H4 (cell line): ENCODE data around the gene CEACAM19. TPM values are rescaled to one million over a fixed set of nuclear protein-coding genes. Genes with fewer than 3 reads are reported as not detected.
"Not testable (repeated sequence)": the region's sequence is repeated elsewhere in the genome, so short reads cannot be mapped to it uniquely, and the experiment has no call there.

Experiments used
- DNase-seq: peaks from one replicate; pipeline ENCODE4 v3.0.0-alpha.2; 2015; ENCODE audit warnings: low spot score
- total RNA-seq: library from RNA; depleted of rRNA; stranded (reverse); fragments of >200 nt; shearing (Covaris generic); gene quantifications from 2 replicates; pipeline ENCODE4 v1.2.3, GENCODE V29; 2014

CEACAM19 gene
- total RNA-seq, 1 experiment from 2014 or later = 0.23 TPM

DNA sequence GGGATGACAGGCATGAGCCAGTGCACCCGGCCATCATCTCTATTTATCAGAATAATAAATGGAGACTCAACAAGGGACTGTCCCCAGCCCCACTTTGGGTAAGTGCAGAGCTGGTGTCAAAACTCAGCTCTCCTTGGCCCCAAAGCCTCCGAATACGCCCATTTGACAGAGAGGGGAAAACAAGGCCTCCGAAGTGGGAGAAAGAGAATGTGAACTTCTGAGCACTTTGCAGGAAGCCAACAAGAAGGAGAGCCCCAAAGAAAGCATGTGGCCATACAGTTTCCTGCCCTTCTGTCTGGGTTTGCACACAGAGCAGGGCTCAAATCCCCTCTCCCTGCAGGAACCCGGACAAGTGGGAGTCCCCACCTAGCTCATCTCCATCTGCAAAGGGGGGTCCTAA lies 29.3 kb downstream of the CEACAM19 start:
- no peak for DNase-seq

DNA sequence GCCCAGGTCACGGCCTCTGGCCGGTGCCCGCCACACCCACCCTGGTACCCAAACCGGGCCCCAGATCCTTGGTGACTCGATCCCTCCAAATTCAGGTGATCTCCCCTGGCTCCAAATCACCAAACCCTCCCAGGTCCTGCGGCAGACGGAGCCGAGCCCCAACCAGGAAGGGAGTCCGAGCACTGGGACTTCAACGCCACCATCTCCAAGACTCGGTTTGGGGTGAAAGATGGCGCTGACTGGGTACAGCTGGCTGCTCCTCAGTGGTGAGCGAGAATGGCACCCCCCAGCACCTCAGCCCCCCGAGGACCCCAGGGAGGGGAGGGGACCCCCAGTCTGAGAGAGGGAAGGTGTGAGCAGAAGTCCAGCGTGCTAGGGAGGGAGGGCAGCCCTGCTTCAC lies 29.9 kb downstream of the CEACAM19 start:
- no peak for DNase-seq

- no peak for DNase-seq
Observed at GRCh38 chr19:44702551-44703176, 31.4 kb downstream of the CEACAM19 start.

GRCh38 chr19:44703336-44704078 lies 32.2 kb downstream of the CEACAM19 start:
- DNase-seq = no peak

DNA sequence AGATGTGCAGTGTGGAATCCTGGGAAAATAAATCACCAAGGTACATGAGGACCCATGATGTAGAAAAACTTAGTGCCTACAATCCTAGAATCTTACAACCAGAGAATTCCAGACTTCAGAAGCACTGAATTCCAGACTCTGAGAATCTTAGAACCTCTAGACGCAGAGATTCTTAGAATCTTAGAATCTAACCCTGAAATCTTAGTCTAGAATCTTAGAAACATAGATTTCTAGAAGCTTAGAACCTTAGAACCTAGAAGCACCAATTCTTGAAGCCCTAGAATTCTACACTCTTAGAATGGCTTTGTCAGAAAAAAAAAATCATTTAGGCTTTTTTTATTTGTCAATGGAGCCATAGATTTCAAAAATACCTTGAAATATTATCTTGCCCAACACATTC lies 33.7 kb downstream of the CEACAM19 start:
- DNase-seq = no peak

- no peak for DNase-seq
Observed at GRCh38 chr19:44705502-44706010, 34.3 kb downstream of the CEACAM19 start.

GRCh38 chr19:44706506-44707236 lies 35.4 kb downstream of the CEACAM19 start:
- no peak for DNase-seq

DNA sequence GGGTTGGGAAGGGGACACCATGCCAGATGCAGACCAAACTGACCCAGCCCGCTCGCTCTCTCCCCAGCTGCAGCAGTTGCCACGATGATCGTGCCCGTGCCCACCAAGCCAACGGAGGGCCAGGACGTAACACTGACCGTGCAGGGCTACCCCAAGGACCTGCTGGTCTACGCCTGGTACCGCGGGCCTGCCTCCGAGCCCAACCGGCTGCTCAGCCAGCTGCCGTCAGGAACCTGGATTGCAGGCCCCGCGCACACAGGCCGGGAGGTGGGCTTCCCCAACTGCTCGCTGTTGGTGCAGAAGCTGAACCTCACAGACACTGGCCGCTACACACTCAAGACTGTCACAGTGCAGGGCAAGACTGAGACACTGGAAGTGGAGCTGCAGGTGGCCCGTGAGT lies 36.5 kb downstream of the CEACAM19 start:
- no peak for DNase-seq

GRCh38 chr19:44708940-44709339 lies 37.7 kb downstream of the CEACAM19 start:
- no peak for DNase-seq

DNA sequence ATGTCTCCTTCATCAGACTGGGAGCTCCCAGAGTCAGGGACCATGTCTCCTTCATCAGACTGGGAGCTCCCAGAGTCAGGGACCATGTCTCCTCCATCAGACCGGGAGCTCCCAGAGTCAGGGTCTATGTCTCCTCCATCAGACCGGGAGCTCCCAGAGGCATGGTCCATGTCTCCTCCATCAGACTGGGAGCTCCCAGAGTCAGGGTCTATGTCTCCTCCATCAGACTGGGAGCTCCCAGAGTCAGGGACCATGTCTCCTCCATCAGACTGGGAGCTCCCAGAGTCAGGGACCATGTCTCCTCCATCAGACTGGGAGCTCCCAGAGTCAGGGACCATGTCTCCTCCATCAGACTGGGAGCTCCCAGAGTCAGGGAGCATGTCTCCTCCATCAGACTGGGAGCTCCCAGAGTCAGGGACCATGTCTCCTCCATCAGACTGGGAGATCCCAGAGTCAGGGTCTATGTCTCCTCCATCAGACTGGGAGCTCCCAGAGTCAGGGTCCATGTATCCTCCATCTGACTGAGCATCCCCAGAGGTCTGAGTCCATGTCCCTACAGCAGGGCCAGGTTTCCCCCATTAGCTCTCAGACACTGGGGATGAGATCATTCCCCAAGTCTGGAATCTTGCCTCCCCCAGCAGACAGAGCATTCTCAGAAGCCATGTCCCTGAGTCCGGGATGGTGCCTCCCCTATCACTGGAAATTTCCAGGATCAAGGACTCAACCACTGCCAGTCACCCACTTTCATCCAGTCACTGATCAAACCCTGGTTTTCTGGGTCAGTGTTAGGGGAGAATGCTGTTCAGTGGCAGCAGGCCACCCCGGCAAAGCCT lies 38.4 kb downstream of the CEACAM19 start:
- not testable (repeated sequence) for DNase-seq

DNA sequence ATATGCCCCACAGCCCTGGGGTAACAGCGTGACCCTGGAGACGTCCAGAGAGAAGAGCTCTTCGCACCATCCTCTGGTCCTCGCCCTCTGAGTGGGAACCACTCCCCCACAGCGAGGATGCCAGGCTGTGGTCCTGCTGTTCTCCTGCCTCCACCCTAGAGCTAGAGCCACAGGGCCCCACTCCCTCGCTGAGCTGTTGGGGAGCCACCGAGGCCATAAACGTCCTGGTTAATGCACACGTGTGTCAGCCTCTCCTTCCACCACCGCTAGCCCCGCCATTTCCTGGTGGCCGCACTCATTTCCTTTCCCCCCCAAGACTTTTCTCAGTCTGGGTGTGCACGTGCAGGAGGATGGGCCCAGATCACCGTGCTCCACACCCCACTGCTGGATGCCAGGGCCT lies 39.2 kb downstream of the CEACAM19 start:
- no peak for DNase-seq

- DNase-seq = no peak
Observed at GRCh38 chr19:44712864-44713515, 41.7 kb downstream of the CEACAM19 start.

DNA sequence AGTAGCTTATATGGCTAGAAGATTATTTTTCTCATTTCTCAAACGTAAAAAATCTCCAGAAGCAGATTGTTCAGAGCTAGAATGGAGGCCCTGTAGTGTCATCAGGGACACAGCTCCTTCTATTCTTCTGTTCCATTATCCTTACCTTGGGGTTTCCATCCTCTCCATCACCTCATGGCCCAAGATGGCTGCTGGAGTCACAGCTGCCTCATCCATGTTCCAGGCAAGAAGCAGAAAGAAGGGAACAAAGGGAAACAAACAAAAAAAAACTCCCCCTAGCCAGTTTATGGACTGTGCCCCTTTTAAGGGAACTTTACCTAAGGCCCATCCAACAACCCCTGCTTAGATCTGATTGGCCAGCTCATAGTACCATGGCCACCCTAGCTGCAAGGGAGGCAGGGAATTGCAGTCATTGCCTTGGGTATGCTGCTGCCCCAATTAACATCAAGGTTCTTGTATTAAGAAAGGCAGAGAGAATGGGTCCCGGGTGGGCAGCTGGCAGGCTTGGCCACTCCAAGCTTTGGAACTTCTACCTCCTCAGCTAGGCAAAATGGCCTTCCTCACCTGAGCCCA lies 43.4 kb downstream of the CEACAM19 start:
- DNase-seq = no peak

DNA sequence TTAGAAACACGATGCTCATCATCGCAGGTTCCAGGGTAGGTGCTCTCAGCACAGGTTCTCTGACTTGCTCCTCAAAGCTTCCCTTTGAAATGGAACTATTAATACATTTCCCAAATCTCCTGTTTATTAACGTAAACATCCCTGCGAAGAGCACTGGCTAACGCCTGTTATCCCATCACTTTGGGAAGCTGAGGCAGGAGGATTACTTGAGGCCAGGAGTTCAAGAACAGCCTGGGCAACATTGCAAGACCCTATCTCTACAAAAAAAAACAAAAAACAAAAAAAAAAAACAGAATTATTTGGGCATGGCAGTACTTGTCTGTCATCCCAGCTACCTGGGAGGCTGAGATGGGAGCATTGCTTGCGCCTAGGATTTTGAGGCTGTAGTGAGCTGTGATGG lies 46.3 kb downstream of the CEACAM19 start:
- DNase-seq = no peak

DNA sequence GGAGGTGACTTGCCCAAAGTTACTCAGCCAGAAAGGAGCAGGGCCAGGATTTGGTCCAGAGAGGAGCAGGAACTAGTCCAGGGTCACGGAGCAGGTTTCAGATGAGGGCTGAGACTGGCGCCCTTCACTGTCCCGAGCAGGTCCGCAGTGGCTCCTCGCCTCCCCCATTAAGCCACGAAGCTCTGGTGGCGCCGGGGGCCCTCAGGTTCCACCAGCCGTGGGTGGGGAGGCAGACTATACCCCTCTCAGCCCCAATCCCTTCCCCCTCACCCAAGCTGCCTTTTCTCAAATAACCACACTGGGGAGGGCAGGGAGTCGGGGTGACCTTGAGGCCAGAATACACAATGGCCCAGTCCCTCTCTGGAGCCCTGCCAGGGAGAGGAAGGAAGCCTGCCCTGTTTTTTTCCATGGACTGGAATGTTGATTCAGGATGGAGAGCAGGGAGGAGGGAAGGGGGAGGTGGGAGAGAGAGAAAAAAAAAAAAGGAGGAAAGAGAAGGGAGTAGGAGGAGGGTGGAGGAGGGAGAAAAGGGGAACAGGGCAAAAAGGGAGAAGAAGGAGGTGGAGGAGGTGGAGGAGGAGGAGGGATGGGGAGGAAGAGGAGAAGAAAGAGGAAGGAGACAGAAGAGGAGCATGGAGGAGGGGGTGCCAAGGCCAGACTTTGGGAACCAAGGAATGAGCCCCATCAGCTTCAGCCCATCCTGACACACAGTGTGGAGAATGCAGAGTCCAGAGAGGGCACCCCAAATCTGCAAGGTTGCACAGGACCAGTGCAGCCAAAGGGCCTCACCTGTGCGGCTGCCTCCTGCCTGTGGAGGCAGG lies 47.4 kb downstream of the CEACAM19 start:
- DNase-seq = peak; percentile 74

DNA sequence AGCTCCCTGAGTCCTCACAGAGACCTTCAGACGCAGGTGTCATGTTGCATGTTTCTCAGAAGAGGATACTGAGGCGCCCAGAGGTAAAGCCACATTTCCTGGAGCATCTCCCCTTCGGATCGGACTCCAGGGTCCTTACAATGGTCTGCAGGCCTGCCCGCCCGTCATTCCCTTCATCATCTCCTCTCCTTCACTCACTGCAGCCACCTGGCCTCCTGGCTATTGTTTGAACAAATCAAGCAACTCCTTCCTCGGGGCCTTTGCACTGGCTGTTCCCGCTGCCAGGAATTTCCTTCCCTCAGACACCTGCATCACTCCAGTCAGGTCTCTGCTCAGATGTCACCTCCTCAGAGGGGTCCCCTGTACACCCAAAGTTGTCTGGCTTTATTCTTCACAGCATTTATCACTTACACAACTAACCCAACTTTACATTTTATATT lies 48.0 kb downstream of the CEACAM19 start:
- no peak for DNase-seq

DNA sequence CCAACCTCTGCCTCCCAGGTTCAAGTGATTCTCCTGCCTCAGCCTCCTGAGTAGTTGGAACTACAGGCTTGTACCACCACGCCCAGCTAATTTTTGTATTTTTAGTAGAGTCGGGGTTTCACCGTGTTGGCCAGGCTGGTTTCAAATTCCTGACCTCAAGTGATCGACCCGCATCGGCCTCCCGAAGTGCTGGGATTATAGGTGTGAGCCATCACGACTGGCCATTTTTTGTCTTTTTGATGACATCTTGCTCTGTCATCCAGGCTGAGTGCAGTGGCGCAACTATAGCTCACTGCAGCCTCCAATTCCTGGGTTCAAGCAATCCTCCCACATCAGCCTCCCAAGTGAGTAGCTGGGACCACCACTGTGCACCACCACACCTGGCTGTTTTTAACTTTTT lies 49.1 kb downstream of the CEACAM19 start:
- DNase-seq = not testable (repeated sequence)

DNA sequence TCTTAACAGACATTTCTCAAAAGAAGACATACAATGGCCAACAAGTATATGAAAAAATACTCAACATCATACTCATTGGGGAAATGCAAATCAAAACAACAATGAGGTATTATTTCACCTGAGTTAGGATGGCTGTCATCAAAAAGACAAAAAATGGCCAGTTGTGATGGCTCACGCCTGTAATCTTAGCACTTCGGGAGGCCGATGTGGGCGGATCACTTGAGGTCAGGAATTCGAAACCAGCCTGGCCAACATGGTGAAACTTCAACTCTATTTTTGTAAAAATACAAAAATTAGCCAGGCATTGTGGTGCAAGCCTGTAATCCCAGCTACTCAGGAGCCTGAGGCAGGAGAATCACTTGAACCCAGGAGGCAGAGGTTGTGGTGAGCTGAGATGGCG lies 49.7 kb downstream of the CEACAM19 start:
- DNase-seq = no peak

GRCh38 chr19:44721369-44721768 lies 50.1 kb downstream of the CEACAM19 start:
- not testable (repeated sequence) for DNase-seq
